Neural progenitor cell (in vitro differentiated cells): ENCODE measurements around the gene PDE1A. TPM values are rescaled to one million over a fixed set of nuclear protein-coding genes. Genes with fewer than 3 reads are reported as not detected.

ENCODE experiments used
- DNase-seq: peaks from one replicate; pipeline ENCODE4 v3.0.0-alpha.2; 2016; ENCODE audit warnings: low spot score
- H2AFZ ChIP-seq: fragments of 200-600 bp; sonication (generic); replicated peaks from 2 replicates; pipeline ENCODE4 v1.6.1; 2016; ENCODE audit warnings: antibody characterized with exemption
- H3F3A ChIP-seq: fragments of 200-600 bp; sonication (generic); 2 replicates; pipeline ENCODE4 v1.6.1; 2016; ENCODE audit warnings: antibody characterized with exemption, low read depth
- H3K27ac ChIP-seq: fragments of 200-600 bp; sonication (generic); 2 replicates; pipeline ENCODE4 v1.5.1; 2016; ENCODE audit warnings: mild to moderate bottlenecking
- H3K27me3 ChIP-seq: fragments of 200-600 bp; sonication (generic); 2 replicates; pipeline ENCODE4 v1.6.1; 2016; ENCODE audit warnings: mild to moderate bottlenecking, moderate library complexity
- H3K36me3 ChIP-seq: fragments of 200-600 bp; sonication (generic); 2 replicates; pipeline ENCODE4 v1.5.1; 2016
- H3K4me1 ChIP-seq: fragments of 200-600 bp; sonication (generic); 2 replicates; pipeline ENCODE4 v1.6.1; 2016; ENCODE audit warnings: mixed run types
- H3K4me2 ChIP-seq: fragments of 200-600 bp; sonication (generic); 2 replicates; pipeline ENCODE4 v1.6.1; 2016
- H3K4me3 ChIP-seq: fragments of 200-600 bp; sonication (generic); 2 replicates; pipeline ENCODE4 v1.5.1; 2016
- H3K79me2 ChIP-seq: fragments of 200-600 bp; sonication (generic); 2 replicates; pipeline ENCODE4 v1.6.1; 2016; ENCODE audit warnings: low read depth
- H3K9ac ChIP-seq: fragments of 200-600 bp; sonication (generic); 2 replicates; pipeline ENCODE4 v1.6.1; 2016
- H3K9me3 ChIP-seq: fragments of 200-600 bp; sonication (generic); 2 replicates; pipeline ENCODE4 v1.5.1; 2016; ENCODE audit warnings: low read depth
- H4K20me1 ChIP-seq: fragments of 200-600 bp; sonication (generic); 2 replicates; pipeline ENCODE4 v1.6.1; 2016; ENCODE audit warnings: low read depth
- H3K27ac Mint-ChIP-seq: 3 replicates; pipeline ENCODE4 v1.8.0; 2021; ENCODE audit warnings: mixed read lengths
- H3K27me3 Mint-ChIP-seq: 2 replicates; pipeline ENCODE4 v1.8.0; 2022; ENCODE audit warnings: low read depth, mild to moderate bottlenecking, inconsistent platforms, moderate library complexity, mixed read lengths; ENCODE audit not compliant: insufficient read depth
- H3K36me3 Mint-ChIP-seq: 3 replicates; pipeline ENCODE4 v1.8.0; 2021; ENCODE audit warnings: mixed read lengths
- H3K4me1 Mint-ChIP-seq: 3 replicates; pipeline ENCODE4 v1.8.0; 2021; ENCODE audit warnings: mixed read lengths
- H3K4me3 Mint-ChIP-seq: 3 replicates; pipeline ENCODE4 v1.8.0; 2021; ENCODE audit warnings: mild to moderate bottlenecking, moderate library complexity, mixed read lengths
- H3K9me3 Mint-ChIP-seq: 3 replicates; pipeline ENCODE4 v1.8.0; 2020; ENCODE audit warnings: mixed read lengths
- EZH2 ChIP-seq: fragments of 200-600 bp; sonication (generic); IDR thresholded peaks from 2 replicates; pipeline ENCODE4 v1.6.1; 2017; ENCODE audit warnings: antibody characterized with exemption, mild to moderate bottlenecking, moderate library complexity
- EZH2phosphoT487 ChIP-seq: fragments of 200-600 bp; sonication (generic); IDR thresholded peaks from 2 replicates; pipeline ENCODE4 v1.6.1; 2017; ENCODE audit warnings: antibody characterized with exemption
- total RNA-seq: library from RNA; depleted of rRNA; stranded (reverse); fragments of >200 nt; gene quantifications from 2 replicates; pipeline ENCODE4 v1.2.3, GENCODE V29; 2015; ENCODE audit warnings: low replicate concordance
- TF ChIP-seq, protein P1 (sequence below): fragments of 200-600 bp; sonication (generic); IDR thresholded peaks from 2 replicates; pipeline ENCODE4 v1.5.1; 2017; ENCODE audit warnings: antibody characterized with exemption, mild to moderate bottlenecking

The PDE1A gene
- total RNA-seq, 1 donor from 2014 or later: not detected

DNA sequence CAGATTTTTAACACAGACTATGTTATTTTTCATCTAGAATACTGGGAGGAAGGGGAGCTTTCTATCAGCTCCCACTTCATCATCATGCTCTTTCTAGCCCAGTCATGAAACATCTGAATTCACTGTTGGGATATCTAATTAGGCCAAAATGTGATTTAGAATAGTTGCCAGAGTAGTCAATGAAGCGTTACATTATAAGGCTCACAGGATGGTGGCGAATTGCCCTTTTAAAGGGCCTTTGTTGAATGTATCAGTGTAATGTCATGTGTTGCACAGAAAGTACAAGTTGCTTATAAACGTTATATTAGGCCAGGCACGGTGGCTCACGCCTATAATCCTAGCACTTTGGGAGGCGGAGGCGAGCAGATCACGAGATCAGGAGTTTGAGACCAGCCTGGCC lies 45.6 kb downstream of the PDE1A start:
- H3K4me2 ChIP-seq: no peak overlapping the region
- Mint-ChIP-seq H3K27ac (no peak overlapping the region), H3K4me1 (no peaks in the 10 kb centered on the region), H3K4me3 (no peak overlapping the region), H3K9me3 (peaks cover 42% of the 10 kb centered on the region), H3K27me3 (peaks cover 2% of the 10 kb centered on the region), H3K36me3 (peaks cover 26% of the 10 kb centered on the region)
- no peak overlapping the region for H3K27ac ChIP-seq
- H3K27me3 ChIP-seq: no peaks in the 10 kb centered on the region
- H2AFZ ChIP-seq: no peak overlapping the region
- no peak for DNase-seq
- no peaks in the 10 kb centered on the region for H3K36me3 ChIP-seq
- no peaks in the 10 kb centered on the region for H4K20me1 ChIP-seq
- TF ChIP-seq EZH2phosphoT487: no peak
- no peak for TF ChIP-seq EZH2
- TF ChIP-seq, protein P1, sequence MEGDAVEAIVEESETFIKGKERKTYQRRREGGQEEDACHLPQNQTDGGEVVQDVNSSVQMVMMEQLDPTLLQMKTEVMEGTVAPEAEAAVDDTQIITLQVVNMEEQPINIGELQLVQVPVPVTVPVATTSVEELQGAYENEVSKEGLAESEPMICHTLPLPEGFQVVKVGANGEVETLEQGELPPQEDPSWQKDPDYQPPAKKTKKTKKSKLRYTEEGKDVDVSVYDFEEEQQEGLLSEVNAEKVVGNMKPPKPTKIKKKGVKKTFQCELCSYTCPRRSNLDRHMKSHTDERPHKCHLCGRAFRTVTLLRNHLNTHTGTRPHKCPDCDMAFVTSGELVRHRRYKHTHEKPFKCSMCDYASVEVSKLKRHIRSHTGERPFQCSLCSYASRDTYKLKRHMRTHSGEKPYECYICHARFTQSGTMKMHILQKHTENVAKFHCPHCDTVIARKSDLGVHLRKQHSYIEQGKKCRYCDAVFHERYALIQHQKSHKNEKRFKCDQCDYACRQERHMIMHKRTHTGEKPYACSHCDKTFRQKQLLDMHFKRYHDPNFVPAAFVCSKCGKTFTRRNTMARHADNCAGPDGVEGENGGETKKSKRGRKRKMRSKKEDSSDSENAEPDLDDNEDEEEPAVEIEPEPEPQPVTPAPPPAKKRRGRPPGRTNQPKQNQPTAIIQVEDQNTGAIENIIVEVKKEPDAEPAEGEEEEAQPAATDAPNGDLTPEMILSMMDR: no peak
- H3F3A ChIP-seq: no peaks in the 10 kb centered on the region
- H3K4me3 ChIP-seq: no peak overlapping the region
- no peaks in the 10 kb centered on the region for H3K79me2 ChIP-seq
- peaks cover 6% of the 10 kb centered on the region for H3K9me3 ChIP-seq
- no peak overlapping the region for H3K9ac ChIP-seq
- no peaks in the 10 kb centered on the region for H3K4me1 ChIP-seq

DNA sequence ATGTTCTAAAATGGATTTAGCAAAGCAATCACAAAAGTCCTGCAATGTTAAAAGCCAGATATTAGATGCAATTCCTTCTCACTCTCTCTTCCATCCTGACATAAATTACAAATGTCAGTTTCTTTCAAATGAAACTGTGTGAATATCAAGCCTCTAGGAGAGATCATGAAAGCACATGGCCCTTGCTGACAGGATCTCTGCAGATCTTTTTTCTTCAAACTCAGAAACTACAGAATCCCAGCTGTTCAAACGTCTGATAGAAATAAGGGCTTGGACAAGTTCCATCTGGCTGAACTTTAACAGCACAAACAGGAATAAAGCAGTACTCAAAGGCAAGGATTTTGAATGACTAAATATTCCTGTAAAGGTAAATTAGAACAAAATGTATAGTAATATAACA lies 47.6 kb downstream of the PDE1A start:
- no peaks in the 10 kb centered on the region for H3F3A ChIP-seq
- no peak overlapping the region for H3K4me3 ChIP-seq
- H3K4me2 ChIP-seq: no peak overlapping the region
- no peaks in the 10 kb centered on the region for H3K4me1 Mint-ChIP-seq
- no peaks in the 10 kb centered on the region for H3K27me3 Mint-ChIP-seq
- H3K36me3 ChIP-seq: no peaks in the 10 kb centered on the region
- H3K9ac ChIP-seq: no peak overlapping the region
- peaks cover 3% of the 10 kb centered on the region for H3K9me3 ChIP-seq
- no peak overlapping the region for H2AFZ ChIP-seq
- H4K20me1 ChIP-seq: no peaks in the 10 kb centered on the region
- no peak overlapping the region for H3K4me3 Mint-ChIP-seq
- H3K27ac Mint-ChIP-seq: no peak overlapping the region
- peaks cover 27% of the 10 kb centered on the region for H3K36me3 Mint-ChIP-seq
- H3K27me3 ChIP-seq: no peaks in the 10 kb centered on the region
- H3K9me3 Mint-ChIP-seq: peaks cover 41% of the 10 kb centered on the region
- H3K79me2 ChIP-seq: no peaks in the 10 kb centered on the region
- H3K27ac ChIP-seq: no peak overlapping the region
- TF ChIP-seq, protein P1: no peak
- TF ChIP-seq EZH2phosphoT487 (no peak), EZH2 (no peak)
- no peaks in the 10 kb centered on the region for H3K4me1 ChIP-seq
- DNase-seq: no peak

DNA sequence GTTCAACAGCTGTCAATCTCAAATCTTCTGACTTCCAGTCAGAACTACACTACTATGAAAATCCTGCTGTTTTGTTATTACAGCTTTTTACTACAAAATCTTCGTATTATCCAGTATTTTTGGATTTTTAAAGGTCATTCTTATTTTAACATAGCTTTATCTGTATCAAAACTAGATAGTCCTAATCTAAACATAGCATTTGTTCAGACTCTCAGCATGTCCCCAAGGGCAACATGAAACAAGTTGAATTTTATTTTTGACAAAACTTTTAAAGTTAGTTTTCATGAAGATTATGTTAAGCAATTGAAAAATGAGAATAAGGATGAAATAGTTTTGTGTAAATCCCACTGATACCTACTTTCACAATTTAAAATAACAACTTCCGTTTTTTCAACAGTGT lies 48.1 kb downstream of the PDE1A start:
- Histone ChIP-seq H3K27ac (no peak overlapping the region), H3F3A (no peaks in the 10 kb centered on the region), H3K4me1 (no peaks in the 10 kb centered on the region), H2AFZ (no peak overlapping the region), H3K27me3 (no peaks in the 10 kb centered on the region), H3K36me3 (no peaks in the 10 kb centered on the region), H3K9ac (no peak overlapping the region), H3K4me2 (no peak overlapping the region), H3K9me3 (no peaks in the 10 kb centered on the region), H4K20me1 (no peaks in the 10 kb centered on the region), H3K4me3 (no peak overlapping the region), H3K79me2 (no peaks in the 10 kb centered on the region)
- H3K36me3 Mint-ChIP-seq: peaks cover 27% of the 10 kb centered on the region
- no peaks in the 10 kb centered on the region for H3K27me3 Mint-ChIP-seq
- no peak overlapping the region for H3K27ac Mint-ChIP-seq
- TF ChIP-seq EZH2phosphoT487 (no peak), EZH2 (no peak)
- TF ChIP-seq, protein P1: no peak
- no peak for DNase-seq
- no peaks in the 10 kb centered on the region for H3K4me1 Mint-ChIP-seq
- H3K9me3 Mint-ChIP-seq: peaks cover 37% of the 10 kb centered on the region
- H3K4me3 Mint-ChIP-seq: no peak overlapping the region

DNA sequence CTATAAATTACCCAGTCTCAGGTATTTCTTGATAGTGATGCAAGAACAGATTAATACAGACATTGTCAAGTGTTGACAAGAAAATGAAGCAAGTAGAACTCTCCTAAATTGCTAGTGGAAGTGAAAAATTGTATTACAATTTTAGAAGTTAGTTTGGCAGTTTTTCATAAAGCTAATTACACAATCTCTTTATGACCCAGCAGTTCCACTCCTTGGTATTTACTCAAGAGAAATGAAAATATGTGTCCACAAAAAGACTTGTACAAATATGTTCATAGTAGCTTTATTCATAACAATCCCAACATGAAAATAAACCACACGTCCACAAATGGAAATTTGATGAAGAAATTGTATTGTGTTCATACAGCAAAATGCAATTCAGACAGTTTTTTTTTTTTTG lies 49.4 kb downstream of the PDE1A start:
- Mint-ChIP-seq H3K9me3 (peaks cover 39% of the 10 kb centered on the region), H3K4me3 (no peak overlapping the region), H3K27me3 (no peaks in the 10 kb centered on the region), H3K27ac (no peak overlapping the region), H3K36me3 (peaks cover 27% of the 10 kb centered on the region), H3K4me1 (no peaks in the 10 kb centered on the region)
- H3K9me3 ChIP-seq: no peaks in the 10 kb centered on the region
- no peaks in the 10 kb centered on the region for H4K20me1 ChIP-seq
- no peak overlapping the region for H3K9ac ChIP-seq
- no peaks in the 10 kb centered on the region for H3K4me1 ChIP-seq
- no peak overlapping the region for H3K4me2 ChIP-seq
- no peak overlapping the region for H3K4me3 ChIP-seq
- H3K36me3 ChIP-seq: no peaks in the 10 kb centered on the region
- TF ChIP-seq, protein P1: no peak
- TF ChIP-seq EZH2phosphoT487 (no peak), EZH2 (no peak)
- H3K27ac ChIP-seq: no peak overlapping the region
- no peak for DNase-seq
- no peaks in the 10 kb centered on the region for H3K79me2 ChIP-seq
- no peak overlapping the region for H2AFZ ChIP-seq
- H3F3A ChIP-seq: no peaks in the 10 kb centered on the region
- H3K27me3 ChIP-seq: no peaks in the 10 kb centered on the region
